ENCODE results near the gene RCBTB1.
"Not testable (repeated sequence)": the region's sequence is repeated elsewhere in the genome, so short reads cannot be mapped to it uniquely, and the experiment has no call there.

Gene RCBTB1

DNA sequence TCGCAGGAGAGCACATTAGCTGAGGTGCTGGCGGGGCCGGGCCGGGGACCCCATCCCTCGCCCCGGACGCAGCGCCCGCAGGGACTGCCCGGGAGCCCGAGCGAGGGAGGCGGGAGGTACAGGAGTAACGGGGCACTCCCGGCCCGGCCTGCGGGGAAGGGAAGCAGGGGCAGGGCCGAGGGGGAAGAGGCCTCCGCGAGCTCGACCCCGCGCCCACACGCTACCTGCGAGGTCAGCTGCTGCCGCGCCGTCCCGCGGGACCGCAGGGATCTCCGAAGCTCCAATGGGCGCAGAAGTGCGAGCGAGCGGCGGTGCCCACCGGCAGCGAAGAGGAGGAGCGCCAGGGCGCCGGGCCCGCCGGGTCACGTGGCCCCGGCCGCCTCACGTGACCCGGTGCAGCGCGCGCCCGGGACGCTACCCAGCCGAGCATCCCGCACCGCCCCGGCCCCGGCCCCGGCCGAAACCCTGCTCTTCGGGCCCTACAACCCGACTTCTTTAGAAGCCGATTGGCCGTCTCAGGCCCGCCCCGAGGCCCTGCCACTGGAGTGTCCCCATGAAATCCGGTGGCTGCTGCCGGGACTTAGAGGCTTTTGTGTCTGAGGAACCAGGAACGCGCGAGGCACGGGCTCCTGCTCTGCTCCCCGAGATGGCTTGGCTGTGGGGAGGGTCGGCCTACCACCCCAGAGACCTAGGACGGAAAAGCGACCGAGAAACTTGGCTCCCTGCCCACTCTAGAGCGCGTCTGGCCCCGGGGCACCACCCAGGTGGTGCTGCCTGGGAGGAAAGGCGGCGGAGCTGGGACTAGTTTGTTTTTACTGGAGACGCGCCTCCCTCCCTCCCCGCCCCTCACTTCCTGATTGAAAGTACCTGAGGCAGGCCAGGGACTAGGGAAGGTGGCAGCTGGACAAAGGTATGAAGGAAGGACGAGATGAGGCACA, at the start of gene RCBTB1:
TSS of gene RCBTB1 (minus strand) at position 339 of the 938 bp plus-strand sequence. CDS start 18,279 bp downstream, outside the sequence.
- DNase-seq: peak; percentile 76

DNA sequence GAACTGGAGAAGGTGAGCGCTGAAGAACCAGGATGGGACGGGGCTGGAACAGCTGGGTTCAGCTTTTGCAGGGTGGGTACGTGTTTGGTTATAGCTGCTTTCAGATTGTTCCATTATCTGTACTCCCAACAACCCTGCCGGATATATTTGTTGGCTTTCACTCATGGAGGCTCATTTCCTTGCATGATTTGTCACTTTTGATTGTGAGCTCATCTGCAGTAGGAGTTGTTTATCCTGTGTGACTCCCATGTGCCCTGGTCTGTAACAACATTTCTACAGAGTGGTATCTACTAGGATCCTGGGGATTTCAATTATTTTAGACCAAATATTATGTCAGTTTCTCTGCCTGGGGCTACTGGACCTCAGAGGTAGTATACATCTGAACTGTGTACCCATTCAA, 48.4 kb upstream of the RCBTB1 start:
- DNase-seq: no peak

DNA sequence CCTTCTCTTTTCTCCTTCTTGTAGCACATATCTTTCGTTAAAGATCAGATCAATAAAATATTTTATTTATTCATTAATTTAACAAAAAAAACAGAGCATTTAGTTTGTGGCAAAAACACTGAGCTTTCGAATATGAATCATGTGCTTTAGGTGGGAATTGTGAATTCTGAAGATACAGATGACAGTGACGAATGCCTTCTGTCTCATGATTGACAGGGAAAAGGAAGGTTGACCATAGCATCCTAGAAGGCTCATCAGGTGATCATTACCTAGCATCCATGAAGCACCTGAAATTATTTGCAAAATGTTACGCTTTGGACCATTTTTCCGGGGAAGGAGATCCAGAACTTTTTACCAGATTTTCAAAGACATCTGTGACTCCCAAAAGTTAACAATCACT, 46.8 kb upstream of the RCBTB1 start:
- DNase-seq: no peak

DNA sequence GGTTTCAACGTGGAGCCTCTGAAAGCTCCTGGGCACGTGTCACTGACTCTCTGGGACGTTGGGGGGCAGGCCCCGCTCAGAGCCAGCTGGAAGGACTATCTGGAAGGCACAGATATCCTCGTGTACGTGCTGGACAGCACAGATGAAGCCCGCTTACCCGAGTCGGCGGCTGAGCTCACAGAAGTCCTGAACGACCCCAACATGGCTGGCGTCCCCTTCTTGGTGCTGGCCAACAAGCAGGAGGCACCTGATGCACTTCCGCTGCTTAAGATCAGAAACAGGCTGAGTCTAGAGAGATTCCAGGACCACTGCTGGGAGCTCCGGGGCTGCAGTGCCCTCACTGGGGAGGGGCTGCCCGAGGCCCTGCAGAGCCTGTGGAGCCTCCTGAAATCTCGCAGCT, 45.2 kb upstream of the RCBTB1 start:
- no peak for DNase-seq

DNA sequence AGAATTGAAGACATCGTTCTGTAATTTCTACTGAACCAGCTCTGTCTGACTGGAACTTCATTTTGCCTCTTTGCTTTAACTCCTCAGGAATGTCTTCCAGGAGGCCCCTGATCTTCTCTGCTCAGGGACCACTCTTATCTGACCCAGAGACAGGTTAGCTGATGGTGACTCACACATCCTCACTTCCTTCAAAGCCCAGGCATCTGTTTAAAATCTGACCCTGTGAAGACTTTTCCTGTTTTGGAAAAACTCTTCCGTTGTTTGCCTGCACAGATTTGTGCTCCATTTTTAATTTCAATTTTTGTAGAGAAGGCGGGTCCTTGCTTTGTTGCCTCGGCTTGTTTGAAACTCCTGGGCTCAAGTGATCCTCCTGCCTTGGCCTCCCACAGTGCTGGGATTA, 44.6 kb upstream of the RCBTB1 start:
- no peak for DNase-seq

DNA sequence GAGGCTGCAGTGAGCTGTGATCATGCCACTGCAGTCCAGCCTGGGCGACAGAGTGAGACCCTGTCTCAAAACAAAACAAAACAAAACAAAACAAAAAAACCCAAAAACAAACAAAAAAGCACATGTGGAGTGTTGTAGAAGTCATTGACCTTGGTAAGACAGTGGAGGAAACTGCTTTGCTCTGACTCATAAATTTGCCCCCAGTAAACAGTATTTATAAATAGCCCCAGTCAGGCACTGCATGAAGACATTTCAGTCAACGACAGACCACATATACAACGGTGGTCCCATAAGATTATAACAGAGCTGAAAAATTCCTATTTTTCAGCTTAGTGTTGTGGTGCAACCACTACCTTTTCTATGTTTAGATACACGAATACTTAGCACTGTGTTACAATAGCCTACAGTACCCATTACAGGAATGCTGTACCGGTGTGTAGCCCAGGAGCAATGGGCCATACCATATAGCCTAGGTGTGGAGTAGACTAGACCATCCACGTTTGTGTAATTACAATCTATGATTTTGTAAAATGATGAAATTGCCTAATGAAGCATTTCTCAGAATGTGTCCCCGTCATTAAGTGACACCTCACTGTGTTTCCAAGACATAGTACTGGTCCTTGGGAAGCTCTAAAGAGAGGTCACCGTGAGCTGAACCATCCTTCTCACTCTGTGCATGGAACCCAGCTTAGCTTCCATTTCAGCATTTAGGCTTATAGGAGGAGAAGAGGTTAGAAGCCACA, 44.0 kb upstream of the RCBTB1 start:
- no peak for DNase-seq

DNA sequence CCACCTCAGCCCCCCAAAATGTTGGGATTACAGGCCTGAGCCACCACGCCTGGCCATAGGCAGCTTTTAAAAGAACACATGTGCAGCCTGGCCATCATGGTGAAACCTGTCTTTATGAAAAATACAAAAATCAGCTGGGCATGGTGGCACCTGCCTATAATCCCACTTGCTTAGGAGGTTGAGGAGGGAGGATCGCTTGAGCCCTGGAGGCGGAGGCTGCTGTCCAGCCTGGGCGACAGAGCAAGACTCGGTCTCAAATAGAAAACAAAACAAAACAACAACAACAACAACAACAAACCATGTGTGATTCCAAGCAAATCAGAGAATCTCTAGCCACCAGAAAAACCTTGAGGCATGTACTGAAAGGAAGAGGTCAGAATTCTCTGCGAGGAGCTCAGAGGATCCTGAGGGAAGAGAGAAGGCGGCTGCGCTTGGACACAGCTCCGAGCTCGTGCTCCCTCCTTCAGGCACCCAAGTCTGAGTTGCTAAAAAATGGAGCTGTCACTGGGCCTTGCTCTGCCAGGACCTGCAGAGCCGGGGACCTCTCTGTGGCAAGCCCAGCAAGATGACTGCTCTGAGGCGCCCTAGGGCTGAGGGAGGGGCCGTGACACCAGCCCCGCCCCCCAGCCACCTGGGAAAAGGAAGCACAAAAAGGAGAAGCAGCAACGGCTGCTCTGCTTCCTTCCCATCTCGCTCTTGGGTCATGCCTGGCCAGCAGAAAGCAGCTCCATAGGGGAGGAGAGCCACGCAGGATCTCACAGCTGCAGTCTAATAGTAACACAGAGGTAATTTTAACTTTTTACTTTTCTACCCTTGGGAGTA, 42.7 kb upstream of the RCBTB1 start, which contains the start of gene ARL11:
TSS of gene ARL11 (plus strand) at position 677 of the 822 bp plus-strand sequence. CDS start 1,941 bp downstream, outside the sequence.
- DNase-seq: peak; percentile 85

DNA sequence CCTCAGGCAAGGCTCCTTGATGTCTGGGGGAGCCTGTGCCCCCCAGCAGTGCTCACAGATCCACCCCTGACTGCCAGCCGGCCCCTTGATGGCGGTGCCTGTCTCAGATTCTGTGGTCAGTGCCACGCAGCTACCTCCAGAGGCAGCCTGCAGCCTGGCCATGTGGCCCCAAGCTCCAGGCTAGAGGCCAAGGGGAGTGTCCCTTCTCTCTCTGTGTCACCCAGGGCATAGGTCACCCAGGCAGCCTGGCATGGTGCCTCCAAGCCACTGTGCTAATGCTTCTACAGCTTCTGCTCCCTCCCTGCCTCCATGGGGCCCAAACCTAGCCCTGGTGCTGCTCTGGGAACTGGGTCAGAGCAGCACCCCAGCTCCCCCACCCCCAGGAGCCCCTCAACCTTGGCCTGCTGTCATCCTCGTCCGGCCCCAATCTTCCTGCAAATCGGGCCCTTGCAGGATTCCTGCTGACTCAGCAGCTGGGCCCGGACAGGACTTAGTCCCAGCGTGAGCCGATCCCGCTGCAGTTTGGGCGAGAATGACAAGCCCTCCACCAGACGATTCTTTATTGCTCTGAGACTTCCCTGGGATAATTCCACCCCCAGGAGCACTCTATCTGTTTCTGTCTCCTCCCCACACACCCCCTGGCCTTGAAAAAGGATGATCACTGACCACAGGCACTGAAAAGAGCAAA, 40.2 kb upstream of the RCBTB1 start:
- peak; percentile 53 for DNase-seq

DNA sequence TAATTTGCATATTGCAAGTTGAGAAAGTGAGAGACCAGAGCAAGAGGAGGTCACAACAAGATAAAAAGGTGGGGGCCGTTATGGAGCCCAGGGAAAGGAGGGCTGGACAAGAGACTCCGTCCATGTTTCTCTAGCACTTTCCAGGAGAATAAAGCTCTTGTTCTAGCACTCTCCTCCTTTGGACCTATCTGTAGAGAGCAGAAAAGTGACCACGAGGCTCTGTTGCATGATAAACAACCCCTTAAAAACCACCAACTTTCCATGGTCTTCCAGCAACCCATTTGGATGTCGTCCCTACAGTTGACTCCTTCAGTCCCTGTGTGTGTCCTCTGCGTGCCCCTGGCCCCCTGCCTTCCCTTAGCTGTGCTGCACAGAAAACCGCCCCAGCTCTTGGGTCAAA, 38.9 kb upstream of the RCBTB1 start:
- DNase-seq: no peak

DNA sequence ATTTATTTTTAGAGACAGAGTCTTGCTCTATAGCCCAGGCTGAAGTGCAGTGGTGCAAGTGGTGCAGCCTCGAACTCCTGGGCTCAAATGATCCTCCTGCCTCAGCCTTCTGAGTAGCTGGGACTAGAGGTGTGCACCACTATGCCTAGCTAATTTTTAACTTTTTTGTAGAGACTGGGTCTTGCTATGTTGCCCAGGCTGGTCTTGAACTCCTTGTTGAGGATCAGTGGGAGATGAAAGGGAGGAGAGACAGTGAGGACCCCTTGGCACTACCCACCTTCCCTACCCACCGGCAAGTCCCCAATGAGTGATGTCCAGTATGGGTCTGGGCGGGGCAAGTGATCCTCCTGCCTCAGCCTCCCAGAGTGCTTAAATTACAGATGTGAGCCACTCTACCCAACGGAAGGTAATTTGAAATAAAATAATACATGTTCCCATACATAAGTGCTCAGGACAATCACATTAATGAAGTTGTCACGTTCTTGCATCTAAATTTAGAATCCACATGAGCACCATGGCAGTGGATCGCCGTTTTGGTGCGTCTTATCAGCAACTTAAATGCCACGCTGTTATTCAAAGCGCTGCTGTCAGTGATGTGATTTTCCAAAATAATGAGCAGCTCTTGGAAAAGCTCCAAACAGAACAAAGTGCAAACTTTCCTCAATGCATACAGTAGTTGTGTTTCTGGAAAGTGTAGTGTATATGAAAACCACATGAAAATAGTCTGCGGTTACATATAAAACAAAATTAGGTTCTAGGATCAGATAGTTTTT, 37.0 kb upstream of the RCBTB1 start:
- no peak for DNase-seq

DNA sequence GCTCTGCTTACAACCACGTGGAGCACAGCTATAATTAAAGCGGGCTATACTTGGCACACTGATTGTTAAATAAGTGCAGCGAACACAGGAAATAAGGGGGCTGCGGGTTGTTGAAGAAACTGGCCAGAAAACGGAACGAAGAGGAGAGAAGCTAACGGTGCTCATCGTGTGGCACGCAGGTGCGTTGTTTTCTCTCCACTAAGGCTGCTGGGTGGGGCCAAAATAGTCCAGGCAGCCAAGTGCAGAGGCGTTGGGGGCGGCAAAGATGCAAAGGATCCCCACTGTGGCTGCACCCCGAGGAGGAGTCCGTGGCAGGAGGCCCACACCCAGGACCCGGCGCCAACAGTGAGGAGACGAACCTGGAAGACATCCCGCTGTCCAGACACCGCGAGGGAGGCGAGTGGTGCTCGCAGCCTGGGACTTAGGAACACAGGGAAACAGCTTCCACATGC, 34.8 kb upstream of the RCBTB1 start:
- DNase-seq: no peak

DNA sequence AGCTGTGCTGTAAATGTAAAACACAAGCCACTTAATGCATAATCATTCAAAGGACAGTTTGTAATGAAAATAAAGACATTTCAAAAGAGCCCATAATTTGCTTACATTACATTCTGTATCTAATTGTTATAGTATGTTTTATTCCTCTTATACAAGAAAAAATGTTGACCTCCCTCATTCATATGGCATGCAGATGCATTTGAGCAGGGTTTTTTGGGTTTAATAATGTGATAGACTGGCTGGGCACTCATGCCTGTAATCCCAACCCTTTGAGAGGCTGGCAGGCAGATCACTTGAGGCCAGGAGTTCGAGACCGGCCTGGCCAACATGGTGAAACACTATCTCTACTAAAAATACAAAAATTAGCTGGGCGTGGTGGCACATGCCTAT, 31.3 kb upstream of the RCBTB1 start:
- DNase-seq: no peak

DNA sequence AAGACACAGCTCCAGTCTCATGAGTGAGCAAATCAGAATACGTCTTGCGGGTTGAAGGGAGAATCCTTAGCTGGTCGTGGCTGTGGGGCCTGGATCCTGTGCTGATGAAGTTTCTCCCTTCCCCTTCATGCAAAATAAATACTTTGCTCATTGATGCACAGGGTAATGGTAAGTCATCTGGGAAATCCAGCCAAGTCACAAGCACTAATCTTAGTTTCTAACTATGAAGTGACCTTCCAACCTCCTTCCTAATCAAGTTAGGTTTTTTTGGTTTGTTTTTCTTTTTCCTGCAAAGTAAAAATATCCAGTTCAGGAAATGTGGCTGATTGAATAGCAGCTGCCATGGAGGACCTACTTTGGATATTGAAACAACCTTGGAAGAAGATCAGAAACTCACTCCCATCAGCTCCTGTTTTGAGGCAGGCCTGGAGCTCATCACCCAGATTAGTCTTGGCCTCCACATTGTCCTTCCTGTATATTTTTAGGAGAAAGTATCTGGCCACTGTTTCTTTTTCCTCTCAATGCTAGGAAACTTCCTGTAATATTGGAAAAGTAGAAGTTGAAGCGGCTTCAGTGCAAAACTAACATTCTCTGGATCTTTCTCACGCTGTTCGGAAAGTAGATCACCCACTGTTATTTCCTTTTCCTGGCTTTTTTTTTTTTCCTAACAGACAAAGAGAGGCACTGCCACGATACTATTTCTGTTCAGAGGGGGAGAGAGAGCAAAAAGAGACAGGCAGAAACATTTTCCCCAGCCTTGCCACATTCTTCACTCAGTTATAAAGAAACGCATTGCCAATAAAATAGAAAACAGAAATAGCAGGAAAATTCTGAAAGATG, 30.7 kb upstream of the RCBTB1 start:
- DNase-seq: no peak

DNA sequence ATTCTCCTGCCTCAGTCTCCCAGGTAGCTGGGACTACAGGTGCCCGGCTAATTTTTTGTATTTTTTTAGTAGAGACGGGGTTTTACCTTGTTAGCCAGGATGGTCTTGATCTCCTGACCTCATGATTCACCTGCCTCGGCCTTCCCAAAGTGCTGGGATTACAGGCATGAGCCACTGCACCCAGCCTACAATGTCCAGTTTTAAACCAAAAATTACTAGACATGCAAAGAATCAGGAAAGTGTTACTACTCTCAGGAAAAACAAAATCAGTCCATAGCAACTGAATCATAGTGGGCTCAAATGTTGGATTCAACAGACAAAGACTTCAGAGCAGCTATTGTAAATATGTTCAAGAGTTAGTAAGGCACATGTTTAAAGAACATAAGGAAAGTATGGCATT, 26.7 kb upstream of the RCBTB1 start:
- DNase-seq: not testable (repeated sequence)

DNA sequence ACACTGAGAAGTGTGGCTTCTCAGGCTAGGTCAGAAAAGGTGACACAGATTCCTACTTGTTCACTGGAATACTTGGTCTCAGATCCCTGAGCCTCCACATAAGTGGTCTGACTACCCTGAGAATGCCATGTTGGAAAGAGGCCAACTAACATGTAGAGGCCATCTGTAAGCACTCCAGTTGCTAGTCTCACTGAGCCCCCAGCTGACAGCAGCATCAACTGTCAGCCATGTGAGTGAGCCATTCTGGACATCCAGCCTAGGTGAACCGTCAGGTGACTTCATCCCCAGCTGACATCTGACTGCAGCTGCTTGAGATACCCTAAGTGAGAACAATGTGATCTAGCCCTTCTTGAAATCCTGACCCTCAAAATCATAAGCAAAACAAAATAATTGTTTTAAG, 24.8 kb upstream of the RCBTB1 start:
- DNase-seq: no peak

DNA sequence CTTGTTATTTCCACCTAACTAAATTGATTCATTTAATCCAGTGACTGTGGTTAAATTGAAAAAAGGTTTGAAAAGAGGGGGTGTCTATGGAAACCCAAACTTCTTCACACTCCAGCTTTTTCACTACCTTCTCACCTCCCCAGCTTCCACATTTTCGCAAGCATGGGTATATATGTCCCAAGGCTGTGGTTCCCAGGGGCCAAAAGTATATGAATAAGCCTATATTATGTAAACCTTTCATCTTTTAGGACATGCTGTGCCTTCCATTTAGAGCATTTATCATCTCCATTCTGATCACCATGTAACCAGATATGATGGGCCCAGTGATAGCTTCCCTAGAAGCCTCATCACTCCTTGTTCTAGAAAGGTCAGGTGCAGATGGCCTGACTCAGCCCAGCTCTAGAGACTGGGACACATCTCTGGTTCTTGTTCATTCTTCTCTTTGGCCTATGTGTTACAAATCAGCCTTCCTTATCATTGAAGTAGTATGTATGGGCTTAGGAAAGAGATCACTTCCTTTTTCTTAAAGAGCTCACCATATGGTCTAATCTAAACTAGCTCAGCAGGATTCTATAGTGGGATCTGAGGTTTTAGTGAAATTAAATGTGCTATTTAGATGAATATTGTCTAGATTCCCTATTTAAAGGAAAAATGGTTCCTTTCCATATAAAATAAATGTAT, 23.4 kb upstream of the RCBTB1 start:
- DNase-seq: peak; percentile 46

DNA sequence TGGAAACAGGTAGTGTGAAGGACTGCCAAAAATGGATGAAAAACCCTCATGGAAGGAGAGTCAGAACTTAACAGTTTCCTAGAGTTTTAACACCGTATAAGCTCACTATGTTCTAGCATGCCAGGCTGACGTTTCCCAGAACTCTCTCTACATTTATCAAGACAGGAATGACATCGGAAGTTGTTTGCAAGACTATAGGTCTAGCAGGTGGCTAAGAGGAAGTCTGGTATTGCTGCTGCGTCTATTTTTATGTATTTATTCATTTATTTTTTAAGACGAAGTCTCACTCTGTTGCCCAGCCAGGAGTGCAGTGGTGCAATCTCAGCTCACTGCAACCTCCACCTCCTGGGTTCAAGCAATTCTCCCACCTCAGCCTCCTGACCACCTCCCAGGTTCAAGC, 22.4 kb upstream of the RCBTB1 start:
- no peak for DNase-seq

DNA sequence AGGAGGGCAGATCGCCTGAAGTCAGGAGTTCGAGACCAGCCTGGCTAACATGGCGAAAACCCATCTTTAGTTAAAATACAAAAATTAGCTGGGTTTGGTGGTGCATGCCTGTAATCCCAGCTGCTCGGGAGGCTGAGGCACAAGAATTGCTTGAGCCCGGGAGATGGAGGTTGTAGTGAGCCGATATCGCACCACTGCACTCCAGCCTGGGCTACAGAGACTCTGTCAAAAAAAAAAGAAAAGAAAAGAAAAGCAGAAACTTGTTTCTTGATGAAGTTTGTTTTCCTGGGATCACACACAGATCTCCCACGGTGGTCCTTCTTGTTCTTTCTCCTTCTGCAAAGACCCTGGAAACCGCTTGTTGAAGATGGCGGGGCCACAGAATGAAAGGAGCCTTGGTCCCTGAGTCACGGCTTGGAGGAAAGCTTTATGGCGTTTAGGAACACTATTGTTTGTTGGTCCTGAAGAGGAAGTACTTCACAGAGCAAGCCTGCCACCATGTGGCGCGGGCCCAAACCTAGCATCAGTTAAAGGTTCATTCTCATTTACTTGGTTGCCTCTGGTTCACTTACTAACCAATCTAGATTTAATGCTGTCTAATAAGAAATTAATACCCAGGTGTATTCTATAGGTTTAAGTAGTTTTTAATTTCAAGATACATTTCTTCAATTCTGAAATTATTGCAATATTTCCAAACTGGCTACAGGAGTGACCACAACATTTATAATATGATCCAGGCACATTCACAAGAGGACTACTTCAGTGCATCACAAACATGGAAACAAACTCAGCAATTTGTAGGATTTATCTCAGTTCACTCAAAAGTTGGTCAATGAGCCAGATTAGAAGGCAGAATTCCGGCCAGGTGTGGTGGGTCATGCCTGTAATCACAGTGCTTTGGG, 21.6 kb upstream of the RCBTB1 start:
- DNase-seq: peak; percentile 90

DNA sequence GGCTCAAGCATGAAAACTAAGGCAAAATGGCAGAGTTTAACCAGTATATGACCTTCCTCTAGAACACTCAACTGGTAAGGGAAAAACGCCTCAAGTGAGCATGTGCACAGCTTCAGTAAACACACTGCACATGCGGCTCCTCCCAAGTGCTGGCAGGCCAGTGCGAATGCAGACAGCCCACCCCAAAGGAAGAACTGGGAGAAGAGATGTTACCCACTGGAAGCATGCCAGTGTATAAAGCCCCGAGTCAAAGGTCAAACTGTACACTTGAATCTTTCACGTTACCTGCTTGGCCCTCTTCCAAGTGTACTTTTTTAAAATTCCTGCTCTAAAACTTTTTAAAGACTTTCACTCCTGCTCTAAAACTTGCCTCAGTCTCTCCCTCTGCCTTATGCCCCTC, 19.2 kb upstream of the RCBTB1 start:
- DNase-seq: no peak
